Hematopoietic multipotent progenitor cell treated with erythropoietin and hydrocortisone succinate and interleukin-3 and kit ligand, for 8 days (in vitro differentiated cells): ENCODE measurements around the gene RNLS.
"Not testable (repeated sequence)": the region's sequence is repeated elsewhere in the genome, so short reads cannot be mapped to it uniquely, and the experiment has no call there.

ENCODE experiments used
- DNase-seq: peaks from one replicate; pipeline ENCODE4 v3.0.0-alpha.2; 2015

RNLS gene

DNA sequence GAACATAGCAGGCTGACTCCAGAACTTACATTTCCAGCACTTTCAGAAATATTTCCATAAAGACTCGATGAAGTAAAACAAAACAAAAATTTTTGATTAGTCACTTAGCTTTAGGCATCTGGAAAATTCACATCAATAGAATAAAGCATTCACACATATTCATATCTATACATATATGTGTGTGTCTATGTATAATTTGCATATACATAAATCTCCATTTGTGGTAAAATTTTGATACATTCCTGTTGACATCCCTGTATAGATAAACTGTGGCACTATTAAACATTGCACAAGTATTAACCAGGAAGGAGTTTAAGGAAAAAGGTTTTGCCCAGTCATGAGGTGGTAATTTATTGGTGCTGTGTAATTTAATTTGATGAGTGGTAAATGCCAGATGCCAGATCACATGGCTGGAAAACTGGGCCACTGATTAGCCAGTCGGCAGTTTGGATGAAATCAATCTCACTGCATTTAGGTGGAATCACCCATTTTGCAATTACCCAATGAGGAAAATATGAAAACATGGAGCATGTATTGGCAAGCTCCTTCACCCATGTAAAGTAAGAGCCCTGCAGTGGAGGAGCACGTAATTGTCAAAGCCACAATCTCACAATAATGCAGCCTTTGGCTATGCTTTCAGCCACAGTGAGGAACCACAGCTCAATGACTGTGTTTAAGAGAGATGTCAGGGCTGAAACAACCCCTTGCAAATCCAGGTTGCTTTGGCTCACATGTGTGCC is 294.6 kb downstream of the RNLS start:
- DNase-seq = no peak

DNA sequence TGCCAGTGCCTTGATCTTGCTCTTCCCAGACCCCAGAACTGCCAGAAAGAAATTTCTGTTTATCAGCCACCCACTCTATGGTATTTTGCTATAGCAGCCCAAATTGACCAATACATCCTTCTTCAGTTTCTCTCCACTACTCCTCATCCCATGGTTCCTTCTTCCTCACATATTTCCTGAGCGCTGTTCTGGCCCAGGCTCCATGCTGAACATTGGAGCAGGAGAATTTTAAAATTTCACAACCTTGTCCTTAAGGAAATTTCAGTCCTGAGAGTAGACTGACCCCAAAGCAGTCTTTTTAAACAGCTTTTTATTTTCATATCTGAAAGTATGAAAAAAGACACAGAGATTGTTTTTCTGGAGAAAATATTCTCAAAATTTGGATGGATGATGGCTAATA is 297.1 kb downstream of the RNLS start:
- no peak for DNase-seq

DNA sequence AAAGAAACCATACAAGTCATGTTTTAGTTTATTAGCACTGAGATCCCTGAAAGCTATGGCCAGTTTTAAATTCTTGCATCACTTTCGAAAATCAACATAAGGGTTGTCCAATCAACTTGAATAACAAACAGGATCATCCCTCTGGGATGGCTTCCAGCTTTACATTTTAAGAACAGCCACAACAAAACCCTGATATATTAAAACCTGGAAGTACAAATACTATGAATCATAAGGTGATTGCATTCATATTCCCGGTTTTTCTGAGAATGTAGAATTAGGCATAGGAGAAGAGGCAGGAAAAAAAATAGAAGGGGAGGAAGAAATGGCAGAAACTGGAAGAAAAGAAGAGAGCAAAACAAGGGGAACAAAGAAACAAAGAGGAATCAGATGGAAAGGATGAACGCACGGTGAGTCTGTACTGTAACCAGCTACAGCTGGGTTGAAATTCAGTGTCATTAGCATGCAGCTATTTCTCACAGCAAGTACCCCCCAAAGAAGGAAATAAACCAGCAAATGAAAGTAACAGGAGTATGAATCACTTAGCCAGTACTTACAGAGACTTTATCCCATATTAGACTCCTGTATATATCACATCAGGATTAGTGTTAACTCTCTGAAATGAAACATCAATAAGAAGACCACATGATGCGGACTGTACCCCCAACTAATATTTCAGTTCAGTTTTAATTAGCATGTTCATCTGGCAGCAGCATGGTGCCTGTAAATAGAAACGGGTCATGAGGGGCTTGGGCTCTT is 301.3 kb downstream of the RNLS start:
- no peak for DNase-seq

DNA sequence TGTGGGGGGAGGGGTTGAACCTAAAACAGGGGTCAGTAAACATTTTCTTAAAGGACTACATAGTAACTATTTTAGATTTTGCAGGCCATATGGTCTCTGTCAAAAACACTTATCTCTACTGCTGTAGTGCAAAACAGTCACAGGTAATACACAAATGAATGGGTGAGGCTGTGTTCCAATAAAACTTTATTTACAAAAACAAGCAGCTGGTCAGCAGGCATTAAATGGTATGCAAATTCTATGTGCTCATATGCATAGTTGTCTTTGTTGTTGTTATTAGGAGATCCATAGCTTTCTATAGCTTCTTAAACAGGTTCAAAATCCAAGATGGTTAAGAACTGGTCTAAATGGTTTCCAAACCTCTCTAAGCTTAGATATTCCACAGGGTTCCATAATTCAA is 302.6 kb downstream of the RNLS start:
- DNase-seq = no peak

GRCh38 chr10:88278912-88279311 is 304.2 kb downstream of the RNLS start:
- no peak for DNase-seq

- not testable (repeated sequence) for DNase-seq
These were observed 306.2 kb downstream of the RNLS start for GRCh38 chr10:88276945-88277344.

- no peak for DNase-seq
These were observed 308.8 kb downstream of the RNLS start for GRCh38 chr10:88274286-88274685.

GRCh38 chr10:88273567-88273966 is 309.6 kb downstream of the RNLS start:
- no peak for DNase-seq

GRCh38 chr10:88271761-88272543 is 311.2 kb downstream of the RNLS start:
- no peak for DNase-seq

DNA sequence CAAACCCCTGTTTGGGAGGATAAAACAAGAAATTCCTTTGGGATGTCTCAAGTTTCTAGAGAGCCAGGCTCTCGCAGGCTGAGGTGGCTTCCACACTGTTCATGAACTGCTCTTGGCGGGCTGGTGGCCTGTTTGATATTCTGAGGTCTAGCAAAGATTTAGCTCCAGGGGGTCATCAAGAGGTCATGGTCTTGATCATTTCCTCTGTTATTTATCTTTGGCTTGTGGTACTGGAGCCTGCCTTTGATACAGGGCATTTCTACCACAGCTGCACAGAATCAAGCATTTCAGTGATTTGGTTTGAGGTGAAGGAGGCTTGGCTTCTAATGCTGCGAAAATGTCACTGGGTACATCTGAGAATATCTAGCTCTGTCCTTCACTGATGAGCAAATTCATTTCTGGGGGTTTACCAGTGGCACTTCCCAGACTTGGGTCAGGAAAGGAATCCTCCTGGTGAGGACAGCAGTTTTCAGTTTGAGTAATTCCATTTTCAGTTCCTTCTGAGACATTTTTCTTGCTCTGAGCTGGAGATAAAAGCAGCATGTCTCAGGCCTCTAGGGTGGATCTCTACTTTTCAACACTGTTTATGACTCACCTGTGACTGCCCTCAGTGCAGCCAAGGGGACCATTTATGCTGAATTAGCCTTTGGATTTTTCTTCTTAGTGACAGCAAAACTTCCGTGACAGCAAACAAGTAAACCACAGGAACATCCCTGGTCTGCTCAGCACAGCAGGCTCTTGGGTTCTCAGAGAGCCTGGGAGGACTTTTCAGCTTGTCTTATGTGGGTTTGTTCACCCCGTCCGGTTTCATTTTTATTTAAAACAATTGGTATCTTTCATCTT is 312.0 kb downstream of the RNLS start:
- no peak for DNase-seq

- DNase-seq = no peak
These were observed 312.9 kb downstream of the RNLS start for GRCh38 chr10:88270061-88270808.

GRCh38 chr10:88262591-88263234 is 320.4 kb downstream of the RNLS start:
- no peak for DNase-seq

- DNase-seq = no peak
These were observed 322.0 kb downstream of the RNLS start for GRCh38 chr10:88261152-88261551.

GRCh38 chr10:88260329-88261051 is 322.6 kb downstream of the RNLS start:
- no peak for DNase-seq

DNA sequence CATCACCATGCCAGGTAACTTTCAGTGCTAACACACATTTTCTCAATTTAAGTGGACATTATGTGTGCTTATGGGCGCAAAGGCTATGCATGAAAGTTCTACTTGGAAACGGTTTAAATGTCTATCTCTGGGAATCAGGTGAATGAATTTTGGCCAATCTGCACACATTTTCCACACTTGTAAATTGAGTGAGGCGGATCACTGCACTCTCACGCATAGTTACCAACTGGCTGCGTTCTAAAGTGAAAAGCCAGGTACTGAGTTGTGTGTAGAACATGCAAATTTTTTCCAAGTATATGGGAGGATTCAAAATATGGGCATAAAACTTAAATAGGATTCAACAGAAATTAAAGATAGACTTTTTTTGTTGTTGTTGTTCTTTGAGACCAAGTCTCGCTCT is 323.7 kb downstream of the RNLS start:
- no peak for DNase-seq

- DNase-seq = no peak
These were observed 326.2 kb downstream of the RNLS start for GRCh38 chr10:88256886-88257285.

DNA sequence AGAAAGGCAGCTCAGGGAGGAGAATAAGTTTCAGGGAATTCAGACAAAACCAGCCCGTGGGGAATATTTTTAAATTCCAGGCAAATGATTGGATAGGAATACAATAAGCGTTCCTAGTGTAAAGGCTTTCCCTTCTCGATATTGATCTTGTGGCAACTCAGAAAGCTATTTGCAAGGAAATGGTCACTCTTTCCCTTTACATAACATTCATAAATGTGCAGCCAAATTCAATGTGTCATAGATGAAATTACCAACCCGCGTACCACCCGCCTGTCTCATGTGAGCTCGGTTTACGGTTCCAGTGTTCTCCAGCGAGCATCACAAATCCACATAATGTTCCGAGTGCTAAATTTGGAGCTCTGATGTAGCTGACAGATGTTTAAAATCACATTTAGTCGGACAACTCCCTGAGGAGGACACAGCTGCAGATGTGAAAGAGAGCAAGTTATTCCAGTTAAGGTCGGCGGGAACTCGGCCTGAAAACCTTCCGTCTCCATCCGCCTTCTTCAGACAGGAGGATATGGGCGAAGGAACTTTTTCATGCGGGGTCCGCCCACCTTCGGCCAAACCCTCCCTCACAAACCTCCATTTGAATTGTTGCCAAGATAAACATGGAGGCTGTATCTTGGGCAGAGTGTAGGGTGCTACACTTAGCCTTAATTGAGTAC is 327.0 kb downstream of the RNLS start:
- DNase-seq = no peak

GRCh38 chr10:88254091-88254490 is 329.0 kb downstream of the RNLS start:
- DNase-seq = no peak

GRCh38 chr10:88253622-88254021 is 329.5 kb downstream of the RNLS start:
- no peak for DNase-seq

DNA sequence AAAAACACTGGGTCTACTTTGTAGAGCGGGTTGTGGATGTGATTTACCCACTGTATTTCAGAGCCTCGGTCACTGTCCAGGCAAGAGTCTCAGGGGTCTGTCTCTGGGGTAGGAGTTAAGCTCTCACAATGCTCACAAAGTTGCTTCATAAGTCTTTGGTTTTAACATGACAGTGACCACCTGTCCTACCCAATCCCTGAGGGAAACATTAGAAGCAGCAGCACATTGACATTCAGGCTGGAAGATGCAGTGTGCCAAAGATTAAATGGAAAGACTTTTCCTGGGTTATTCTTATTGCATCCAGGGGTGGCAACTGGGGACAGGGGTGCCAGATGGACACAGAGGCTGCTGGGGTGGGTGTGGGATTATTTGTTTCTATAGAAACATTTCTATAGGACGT is 330.0 kb downstream of the RNLS start:
- DNase-seq = no peak
